22Rv1 (cell line): ENCODE data around the gene NAA16.

Experiments used
- CTCF ChIP-seq: fragments of 450-650 bp; IDR thresholded peaks from 2 replicates; pipeline ENCODE4 v1.5.1; 2017; ENCODE audit warnings: mild to moderate bottlenecking
- ZFX ChIP-seq: fragments of 450-650 bp; IDR thresholded peaks from 2 replicates; pipeline ENCODE4 v1.6.1; 2017; ENCODE audit warnings: antibody characterized with exemption, borderline replicate concordance

- TF ChIP-seq CTCF (no peak), ZFX (no peak)
Observed at GRCh38 chr13:41313117-41313516, 2.0 kb downstream of the NAA16 start.
